Osteoblast (primary cell): ENCODE measurements around the gene COL1A1. TPM values are rescaled to one million over a fixed set of nuclear protein-coding genes. Genes with fewer than 3 reads are reported as not detected.

ENCODE experiments used
- DNase-seq: peaks from one replicate; pipeline ENCODE4 v3.0.0; 2011; ENCODE audit warnings: low spot score, mixed read lengths; ENCODE audit not compliant: insufficient read length; ENCODE audit errors: missing footprints
- H2AFZ ChIP-seq: 2 replicates; pipeline ENCODE4 v1.6.0; 2011; ENCODE audit warnings: mild to moderate bottlenecking, low read length
- H3K27ac ChIP-seq: 2 replicates; pipeline ENCODE4 v1.5.1; 2011; ENCODE audit warnings: mild to moderate bottlenecking, low read depth, low read length, moderate library complexity
- H3K27me3 ChIP-seq: 2 replicates; pipeline ENCODE4 v1.6.0; 2012; ENCODE audit warnings: mild to moderate bottlenecking, control low read depth, inconsistent platforms, low read length, moderate library complexity; ENCODE audit not compliant: insufficient read depth
- H3K36me3 ChIP-seq: 2 replicates; pipeline ENCODE4 v1.5.1; 2011; ENCODE audit warnings: mild to moderate bottlenecking, low read length, control low read depth, moderate library complexity; ENCODE audit not compliant: insufficient read depth
- H3K4me1 ChIP-seq: 2 replicates; pipeline ENCODE4 v1.5.1; 2011; ENCODE audit warnings: mild to moderate bottlenecking, low read length, control low read depth, moderate library complexity; ENCODE audit not compliant: insufficient read depth
- H3K4me2 ChIP-seq: 2 replicates; pipeline ENCODE4 v1.6.0; 2011; ENCODE audit warnings: mild to moderate bottlenecking, low read length; ENCODE audit not compliant: insufficient read depth
- H3K4me3 ChIP-seq: fragments of 200-600 bp; sonication (generic); 3 replicates; pipeline ENCODE4 v1.5.1; 2012; ENCODE audit warnings: mild to moderate bottlenecking, low read length, inconsistent platforms; ENCODE audit not compliant: insufficient read depth
- H3K79me2 ChIP-seq: 2 replicates; pipeline ENCODE4 v1.6.0; 2012; ENCODE audit warnings: mild to moderate bottlenecking, low read length, control low read depth, inconsistent platforms; ENCODE audit not compliant: insufficient read depth
- H3K9me3 ChIP-seq: 2 replicates; pipeline ENCODE4 v1.5.1; 2011; ENCODE audit warnings: low read depth, low read length, control low read depth
- H4K20me1 ChIP-seq: 2 replicates; pipeline ENCODE4 v1.6.0; 2012; ENCODE audit warnings: mild to moderate bottlenecking, low read length, control low read depth; ENCODE audit not compliant: insufficient read depth
- CTCF ChIP-seq: IDR thresholded peaks from 2 replicates; pipeline ENCODE4 v1.5.1; 2011; ENCODE audit warnings: mild to moderate bottlenecking, low read depth, low read length, moderate library complexity; ENCODE audit errors: extremely low read depth
- total RNA-seq: library from RNA; depleted of rRNA; stranded (reverse); fragments of >200 nt; gene quantifications from 2 replicates; pipeline ENCODE4 v1.2.3, GENCODE V29; 2012

COL1A1 gene
- total RNA-seq, 1 donor, result 8,987 TPM

- peak overlapping the region; percentile 69 for H3K4me2 ChIP-seq
- no peak for TF ChIP-seq CTCF
- H3K27me3 ChIP-seq, result no peaks in the 10 kb centered on the region
- DNase-seq, result peak; percentile 98
- H2AFZ ChIP-seq, result no peak overlapping the region
- peaks cover 11% of the 10 kb centered on the region for H3K36me3 ChIP-seq
- H3K9me3 ChIP-seq, result no peaks in the 10 kb centered on the region
- H3K79me2 ChIP-seq, result peaks cover 50% of the 10 kb centered on the region
- H3K4me1 ChIP-seq, result peaks cover 63% of the 10 kb centered on the region
- H3K4me3 ChIP-seq, result peak overlapping the region; percentile 40
- peaks cover 22% of the 10 kb centered on the region for H4K20me1 ChIP-seq
- peak overlapping the region; percentile 96 for H3K27ac ChIP-seq
Observed at GRCh38 chr17:50203604-50204345, 2.3 kb upstream of the COL1A1 start.

GRCh38 chr17:50203086-50203485 is 1.7 kb upstream of the COL1A1 start:
- H3K4me1 ChIP-seq, result peaks cover 65% of the 10 kb centered on the region
- peaks cover 55% of the 10 kb centered on the region for H3K79me2 ChIP-seq
- peaks cover 29% of the 10 kb centered on the region for H4K20me1 ChIP-seq
- no peaks in the 10 kb centered on the region for H3K9me3 ChIP-seq
- peak overlapping the region; percentile 86 for H3K4me2 ChIP-seq
- peak overlapping the region; percentile 96 for H3K27ac ChIP-seq
- no peak for TF ChIP-seq CTCF
- peaks cover 17% of the 10 kb centered on the region for H3K36me3 ChIP-seq
- no peak overlapping the region for H2AFZ ChIP-seq
- peak; percentile 89 for DNase-seq
- H3K27me3 ChIP-seq, result no peaks in the 10 kb centered on the region
- peak overlapping the region; percentile 40 for H3K4me3 ChIP-seq

- DNase-seq, result peak; percentile 93
- peak overlapping the region; percentile 96 for H3K27ac ChIP-seq
- peak; percentile 87 for TF ChIP-seq CTCF
- H3K4me2 ChIP-seq, result peak overlapping the region; percentile 86
- H3K4me1 ChIP-seq, result peaks cover 71% of the 10 kb centered on the region
- peaks cover 42% of the 10 kb centered on the region for H3K36me3 ChIP-seq
- H3K27me3 ChIP-seq, result no peaks in the 10 kb centered on the region
- H3K9me3 ChIP-seq, result no peaks in the 10 kb centered on the region
- H2AFZ ChIP-seq, result no peak overlapping the region
- peaks cover 53% of the 10 kb centered on the region for H4K20me1 ChIP-seq
- H3K79me2 ChIP-seq, result peaks cover 71% of the 10 kb centered on the region
- peak overlapping the region; percentile 99 for H3K4me3 ChIP-seq
Observed at GRCh38 chr17:50200457-50201275, 765 bp downstream of the COL1A1 start.
